HCT116 (cell line): ENCODE data around the gene NCAN.

Experiments
- CEBPB ChIP-seq: IDR thresholded peaks from 2 replicates; pipeline ENCODE4 v1.6.1; 2012; ENCODE audit warnings: low read depth
- EGR1 ChIP-seq: IDR thresholded peaks from 2 replicates; pipeline ENCODE4 v1.6.1; 2012; ENCODE audit warnings: low read depth
- EZH2 ChIP-seq: fragments of 200-600 bp; sonication (generic); IDR thresholded peaks from 2 replicates; pipeline ENCODE4 v1.6.1; 2017; ENCODE audit warnings: antibody characterized with exemption, mixed run types
- EZH2phosphoT487 ChIP-seq: fragments of 200-600 bp; IDR thresholded peaks from 2 replicates; pipeline ENCODE4 v1.6.1; 2018; ENCODE audit warnings: antibody characterized with exemption, borderline replicate concordance
- POLR2A ChIP-seq: IDR thresholded peaks from 2 replicates; pipeline ENCODE4 v1.7.0; 2011; ENCODE audit warnings: borderline replicate concordance; ENCODE audit not compliant: insufficient read depth, insufficient read length; ENCODE audit errors: extremely low read depth
- POLR2AphosphoS5 ChIP-seq: IDR thresholded peaks from 2 replicates; pipeline ENCODE4 v1.6.1; 2011; ENCODE audit warnings: mild to moderate bottlenecking, low read depth, low read length, moderate library complexity
- RAD21 ChIP-seq: IDR thresholded peaks from 2 replicates; pipeline ENCODE4 v1.6.1; 2012; ENCODE audit warnings: low read depth, mild to moderate bottlenecking
- TCF7L2 ChIP-seq: IDR thresholded peaks from 2 replicates; pipeline ENCODE4 v1.7.0; 2011; ENCODE audit warnings: borderline replicate concordance, inconsistent platforms; ENCODE audit not compliant: insufficient read depth, insufficient read length; ENCODE audit errors: extremely low read depth
- ZBTB33 ChIP-seq: IDR thresholded peaks from 2 replicates; pipeline ENCODE4 v1.6.1; 2011; ENCODE audit warnings: mild to moderate bottlenecking, low read length, moderate library complexity; ENCODE audit not compliant: insufficient replicate concordance; ENCODE audit errors: extremely low read depth
- ZNF274 ChIP-seq: fragments of 200-500 bp; sonication (Bioruptor generic); IDR thresholded peaks from 2 replicates; pipeline ENCODE4 v1.6.1; 2014; ENCODE audit warnings: mild to moderate bottlenecking, low read depth, low read length, inconsistent platforms
- TF ChIP-seq, protein P1 (sequence below), 3 experiments: fragments of 200-600 bp in 1 of 3; sonication (generic) in 1 of 3; IDR thresholded peaks in 2 of 3; conservative IDR thresholded peaks in 1 of 3; 2 replicates each; pipeline ENCODE4 v1.5.1; 2012 to 2017; ENCODE audit warnings: low read depth in 2 of 3, low read length in 2 of 3, antibody characterized with exemption in 1 of 3, borderline replicate concordance in 1 of 3, control low read depth in 1 of 3, mild to moderate bottlenecking in 1 of 3, mixed read lengths in 1 of 3, mixed run types in 1 of 3, moderate library complexity in 1 of 3; ENCODE audit not compliant: insufficient read depth in 1 of 3
- TF ChIP-seq, protein P2 (sequence below): IDR thresholded peaks from 2 replicates; pipeline ENCODE4 v1.6.1; 2012
- TF ChIP-seq, protein P3 (sequence below): IDR thresholded peaks from 2 replicates; pipeline ENCODE4 v1.6.1; 2012; ENCODE audit warnings: low read depth

DNA sequence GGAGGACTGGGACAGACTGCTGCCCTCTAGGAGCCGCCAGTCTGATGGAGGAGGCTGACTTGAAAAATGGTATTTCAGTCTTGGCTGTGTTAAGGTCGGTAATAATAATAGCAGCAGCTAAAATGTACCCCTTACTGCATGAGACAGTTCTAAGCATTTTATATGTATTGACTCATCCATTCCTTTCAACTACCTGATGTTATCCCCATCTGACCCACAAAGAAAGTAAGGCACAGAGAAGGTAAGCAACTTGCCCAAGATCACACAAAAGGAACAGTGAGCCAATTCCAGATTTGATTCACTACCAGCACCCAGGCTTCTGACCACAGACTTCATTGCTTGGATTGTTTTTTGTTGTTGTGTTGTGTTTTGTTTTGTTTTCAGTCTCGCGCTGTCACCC is 4.0 kb downstream of the NCAN start:
- TF ChIP-seq EZH2phosphoT487 (no peak), ZNF274 (no peak), POLR2A (no peak), EZH2 (no peak), POLR2AphosphoS5 (no peak), TCF7L2 (no peak), RAD21 (no peak), ZBTB33 (no peak), CEBPB (no peak), EGR1 (no peak)
- TF ChIP-seq, protein P1, sequence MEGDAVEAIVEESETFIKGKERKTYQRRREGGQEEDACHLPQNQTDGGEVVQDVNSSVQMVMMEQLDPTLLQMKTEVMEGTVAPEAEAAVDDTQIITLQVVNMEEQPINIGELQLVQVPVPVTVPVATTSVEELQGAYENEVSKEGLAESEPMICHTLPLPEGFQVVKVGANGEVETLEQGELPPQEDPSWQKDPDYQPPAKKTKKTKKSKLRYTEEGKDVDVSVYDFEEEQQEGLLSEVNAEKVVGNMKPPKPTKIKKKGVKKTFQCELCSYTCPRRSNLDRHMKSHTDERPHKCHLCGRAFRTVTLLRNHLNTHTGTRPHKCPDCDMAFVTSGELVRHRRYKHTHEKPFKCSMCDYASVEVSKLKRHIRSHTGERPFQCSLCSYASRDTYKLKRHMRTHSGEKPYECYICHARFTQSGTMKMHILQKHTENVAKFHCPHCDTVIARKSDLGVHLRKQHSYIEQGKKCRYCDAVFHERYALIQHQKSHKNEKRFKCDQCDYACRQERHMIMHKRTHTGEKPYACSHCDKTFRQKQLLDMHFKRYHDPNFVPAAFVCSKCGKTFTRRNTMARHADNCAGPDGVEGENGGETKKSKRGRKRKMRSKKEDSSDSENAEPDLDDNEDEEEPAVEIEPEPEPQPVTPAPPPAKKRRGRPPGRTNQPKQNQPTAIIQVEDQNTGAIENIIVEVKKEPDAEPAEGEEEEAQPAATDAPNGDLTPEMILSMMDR (IDR thresholded peaks at IDR 0.05 in 2 of 3, conservative IDR thresholded peaks at IDR 0.05 in 1 of 3; ENCODE audit: borderline replicate concordance in 1 of 3, insufficient read depth in 1 of 3, low read depth in 2 of 3, low read length in 2 of 3) = no peak
- TF ChIP-seq, protein P2, sequence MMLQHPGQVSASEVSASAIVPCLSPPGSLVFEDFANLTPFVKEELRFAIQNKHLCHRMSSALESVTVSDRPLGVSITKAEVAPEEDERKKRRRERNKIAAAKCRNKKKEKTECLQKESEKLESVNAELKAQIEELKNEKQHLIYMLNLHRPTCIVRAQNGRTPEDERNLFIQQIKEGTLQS = no peak
- TF ChIP-seq, protein P3, sequence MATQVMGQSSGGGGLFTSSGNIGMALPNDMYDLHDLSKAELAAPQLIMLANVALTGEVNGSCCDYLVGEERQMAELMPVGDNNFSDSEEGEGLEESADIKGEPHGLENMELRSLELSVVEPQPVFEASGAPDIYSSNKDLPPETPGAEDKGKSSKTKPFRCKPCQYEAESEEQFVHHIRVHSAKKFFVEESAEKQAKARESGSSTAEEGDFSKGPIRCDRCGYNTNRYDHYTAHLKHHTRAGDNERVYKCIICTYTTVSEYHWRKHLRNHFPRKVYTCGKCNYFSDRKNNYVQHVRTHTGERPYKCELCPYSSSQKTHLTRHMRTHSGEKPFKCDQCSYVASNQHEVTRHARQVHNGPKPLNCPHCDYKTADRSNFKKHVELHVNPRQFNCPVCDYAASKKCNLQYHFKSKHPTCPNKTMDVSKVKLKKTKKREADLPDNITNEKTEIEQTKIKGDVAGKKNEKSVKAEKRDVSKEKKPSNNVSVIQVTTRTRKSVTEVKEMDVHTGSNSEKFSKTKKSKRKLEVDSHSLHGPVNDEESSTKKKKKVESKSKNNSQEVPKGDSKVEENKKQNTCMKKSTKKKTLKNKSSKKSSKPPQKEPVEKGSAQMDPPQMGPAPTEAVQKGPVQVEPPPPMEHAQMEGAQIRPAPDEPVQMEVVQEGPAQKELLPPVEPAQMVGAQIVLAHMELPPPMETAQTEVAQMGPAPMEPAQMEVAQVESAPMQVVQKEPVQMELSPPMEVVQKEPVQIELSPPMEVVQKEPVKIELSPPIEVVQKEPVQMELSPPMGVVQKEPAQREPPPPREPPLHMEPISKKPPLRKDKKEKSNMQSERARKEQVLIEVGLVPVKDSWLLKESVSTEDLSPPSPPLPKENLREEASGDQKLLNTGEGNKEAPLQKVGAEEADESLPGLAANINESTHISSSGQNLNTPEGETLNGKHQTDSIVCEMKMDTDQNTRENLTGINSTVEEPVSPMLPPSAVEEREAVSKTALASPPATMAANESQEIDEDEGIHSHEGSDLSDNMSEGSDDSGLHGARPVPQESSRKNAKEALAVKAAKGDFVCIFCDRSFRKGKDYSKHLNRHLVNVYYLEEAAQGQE = no peak
